ENCODE data around the gene SPSB1. TPM values are rescaled to one million over a fixed set of nuclear protein-coding genes. Genes with fewer than 3 reads are reported as not detected.

The SPSB1 gene
- total RNA-seq, 4 donors from 2014 or later, result 33.5 to 111 (median 76.3) TPM

GRCh38 chr1:9356829-9357466 is 64.3 kb downstream of the SPSB1 start:
- ATAC-seq (ENCODE audit: low FRiP score) (no peak), DNase-seq (ENCODE audit: low spot score) (no peak)
- no peak for TF ChIP-seq CTCF (IDR thresholded peaks at IDR 0.05)

GRCh38 chr1:9357958-9358357 is 65.3 kb downstream of the SPSB1 start:
- DNase-seq (ENCODE audit: low spot score) (no peak), ATAC-seq (ENCODE audit: low FRiP score) (no peak)
- no peak for TF ChIP-seq CTCF (IDR thresholded peaks at IDR 0.05)

- DNase-seq (ENCODE audit: low spot score) (no peak), ATAC-seq (ENCODE audit: low FRiP score) (peak; percentile 8)
- TF ChIP-seq CTCF (IDR thresholded peaks at IDR 0.05), result no peak
These were observed 67.8 kb downstream of the SPSB1 start for GRCh38 chr1:9360371-9361064.

- DNase-seq (ENCODE audit: low spot score), result no peak
- peak; percentile 10 for ATAC-seq (ENCODE audit: low FRiP score)
- TF ChIP-seq CTCF (IDR thresholded peaks at IDR 0.05), result no peak
These were observed 69.1 kb downstream of the SPSB1 start for GRCh38 chr1:9361630-9362260.

- TF ChIP-seq CTCF (IDR thresholded peaks at IDR 0.05), result no peak
- ATAC-seq (ENCODE audit: low FRiP score), result no peak
- DNase-seq (ENCODE audit: low spot score), result no peak
These were observed 69.8 kb downstream of the SPSB1 start for GRCh38 chr1:9362488-9362887.

GRCh38 chr1:9363061-9363471 is 70.4 kb downstream of the SPSB1 start:
- DNase-seq (ENCODE audit: low spot score) (no peak), ATAC-seq (ENCODE audit: low FRiP score) (no peak)
- no peak for TF ChIP-seq CTCF (IDR thresholded peaks at IDR 0.05)

Measured in omental fat pad (tissue), 4 donors.